Choroid plexus epithelial cell (primary cell): ENCODE results near the gene ALDH3B2.
A peak's percentile ranks its signal among the peaks of the same experiment; 100 is the strongest.
"Not testable (repeated sequence)": the region's sequence is repeated elsewhere in the genome, so short reads cannot be mapped to it uniquely, and the experiment has no call there.

ENCODE experiments used
- DNase-seq: peaks from one replicate; pipeline ENCODE4 v3.0.0-alpha.2; 2010; ENCODE audit warnings: low read depth
- H3K4me3 ChIP-seq: 2 replicates; pipeline ENCODE4 v1.5.1; 2011; ENCODE audit warnings: low read depth, mild to moderate bottlenecking, control low read depth, low read length, moderate library complexity
- CTCF ChIP-seq: conservative IDR thresholded peaks from 2 replicates; pipeline ENCODE4 v1.5.1; 2011; ENCODE audit warnings: low read depth, mild to moderate bottlenecking, control low read depth, inconsistent platforms, low read length, moderate library complexity

ALDH3B2 gene

GRCh38 chr11:67674442-67674871 is at the start of gene ALDH3B2:
TSS of gene ALDH3B2 (minus strand) at chr11:67674623. CDS start at chr11:67666935, 7,688 bp downstream.
- no peak within 1 kb of the TSS for H3K4me3 ChIP-seq
- TF ChIP-seq CTCF = no peak
- no peak for DNase-seq

GRCh38 chr11:67723036-67723435 is 48.6 kb upstream of the ALDH3B2 start:
- DNase-seq, H3K4me3 ChIP-seq: not testable (repeated sequence)

- not testable (repeated sequence) for H3K4me3 ChIP-seq, DNase-seq
Measured at GRCh38 chr11:67716226-67716625, 41.8 kb upstream of the ALDH3B2 start.

- not testable (repeated sequence) for H3K4me3 ChIP-seq, DNase-seq
Measured at GRCh38 chr11:67715801-67716200, 41.4 kb upstream of the ALDH3B2 start.

GRCh38 chr11:67713892-67714509 is 39.6 kb upstream of the ALDH3B2 start:
- DNase-seq, H3K4me3 ChIP-seq: not testable (repeated sequence)
- TF ChIP-seq CTCF = peak; percentile 35

GRCh38 chr11:67711676-67712075 is 37.3 kb upstream of the ALDH3B2 start:
- DNase-seq, H3K4me3 ChIP-seq: not testable (repeated sequence)

GRCh38 chr11:67711212-67711611 is 36.8 kb upstream of the ALDH3B2 start:
- DNase-seq, H3K4me3 ChIP-seq: not testable (repeated sequence)

GRCh38 chr11:67709806-67710205 is 35.4 kb upstream of the ALDH3B2 start:
- not testable (repeated sequence) for DNase-seq, H3K4me3 ChIP-seq

- no peak for TF ChIP-seq CTCF
- no peak overlapping the region for H3K4me3 ChIP-seq
- no peak for DNase-seq
Measured at GRCh38 chr11:67705264-67705663, 30.8 kb upstream of the ALDH3B2 start.

GRCh38 chr11:67704524-67704923 is 30.1 kb upstream of the ALDH3B2 start:
- no peak for TF ChIP-seq CTCF
- H3K4me3 ChIP-seq = no peak overlapping the region
- DNase-seq = no peak

- not testable (repeated sequence) for DNase-seq, H3K4me3 ChIP-seq
Measured at GRCh38 chr11:67703709-67704108, 29.3 kb upstream of the ALDH3B2 start.
